CD4-positive, CD25-positive, alpha-beta regulatory T cell (primary cell): ENCODE results near the gene HMGB3. TPM values are rescaled to one million over a fixed set of nuclear protein-coding genes. Genes with fewer than 3 reads are reported as not detected.

Experiments used
- ATAC-seq, 2 donors: fragments of 150-1000 bp; cut with Tn5 transposase; one replicate each; pipeline ENCODE4 v1.10.0; 2021; ENCODE audit warnings: low read depth in 2 of 2, moderate number of reproducible peaks in 2 of 2, moderate library complexity in 1 of 2
- DNase-seq, 3 donors: peaks; one replicate each; pipeline versions ENCODE4 v3.0.0 to v3.0.0-alpha.2; 2012 to 2022; ENCODE audit warnings: mixed read lengths in 1 of 3
- H3K27ac ChIP-seq: one replicate; pipeline ENCODE4 v1.7.0; 2013; ENCODE audit warnings: mild to moderate bottlenecking, low read length; ENCODE audit not compliant: insufficient read depth, poor library complexity, severe bottlenecking
- H3K27me3 ChIP-seq: one replicate; pipeline ENCODE4 v1.7.0; 2013; ENCODE audit warnings: low read length; ENCODE audit not compliant: control insufficient read depth, insufficient read depth
- H3K36me3 ChIP-seq: one replicate; pipeline ENCODE4 v1.7.0; 2013; ENCODE audit warnings: mild to moderate bottlenecking, low read length, moderate library complexity; ENCODE audit not compliant: control insufficient read depth, insufficient read depth
- H3K4me1 ChIP-seq: 2 replicates; pipeline ENCODE4 v1.7.0; 2013; ENCODE audit warnings: mild to moderate bottlenecking, low read length; ENCODE audit not compliant: insufficient read depth, control insufficient read depth, poor library complexity, severe bottlenecking
- H3K4me3 ChIP-seq: one replicate; pipeline ENCODE4 v1.7.0; 2013; ENCODE audit warnings: low read depth, mild to moderate bottlenecking, low read length, moderate library complexity
- H3K9me3 ChIP-seq, 2 experiments: 1 replicate in 1 of 2; 2 replicates in 1 of 2; pipeline ENCODE4 v1.7.0; 2013; ENCODE audit warnings: low read length in 2 of 2, mild to moderate bottlenecking in 1 of 2, moderate library complexity in 1 of 2; ENCODE audit not compliant: control insufficient read depth in 2 of 2
- H3K27ac Mint-ChIP-seq, 3 donors: one replicate each; pipeline ENCODE4 v1.8.0; 2020 to 2022; ENCODE audit warnings: mild to moderate bottlenecking in 3 of 3, mixed read lengths in 3 of 3, moderate library complexity in 2 of 3
- H3K27me3 Mint-ChIP-seq: one replicate; pipeline ENCODE4 v1.8.0; 2022; ENCODE audit warnings: mild to moderate bottlenecking, mixed read lengths
- H3K36me3 Mint-ChIP-seq: one replicate; pipeline ENCODE4 v1.8.0; 2020; ENCODE audit warnings: mixed read lengths
- H3K4me1 Mint-ChIP-seq, 4 donors: one replicate each; pipeline ENCODE4 v1.8.0; 2020 to 2022; ENCODE audit warnings: mixed read lengths in 4 of 4, mild to moderate bottlenecking in 1 of 4
- H3K4me3 Mint-ChIP-seq, 4 donors: one replicate each; pipeline ENCODE4 v1.8.0; 2020 to 2022; ENCODE audit warnings: mild to moderate bottlenecking in 4 of 4, mixed read lengths in 4 of 4, moderate library complexity in 3 of 4
- H3K9me3 Mint-ChIP-seq, 7 donors: one replicate each; pipeline ENCODE4 v1.8.0; 2020 to 2022; ENCODE audit warnings: mixed read lengths in 7 of 7, mild to moderate bottlenecking in 3 of 7, moderate library complexity in 2 of 7
- polyA plus RNA-seq, 4 donors: library from polyadenylated mRNA; unstranded; fragments of 300-500 nt; fragmentation: Illumina TruSeq; gene quantifications; one replicate each; pipeline ENCODE4 v1.2.3, GENCODE V29; 2021
- total RNA-seq: library from RNA; stranded (reverse); gene quantifications from one replicate; pipeline ENCODE4 v1.2.3, GENCODE V29; 2022

HMGB3 gene
- total RNA-seq (11.5 TPM), polyA plus RNA-seq (1 to 10 TPM; 3.5 to 8.4 (median 4.0) TPM)

DNA sequence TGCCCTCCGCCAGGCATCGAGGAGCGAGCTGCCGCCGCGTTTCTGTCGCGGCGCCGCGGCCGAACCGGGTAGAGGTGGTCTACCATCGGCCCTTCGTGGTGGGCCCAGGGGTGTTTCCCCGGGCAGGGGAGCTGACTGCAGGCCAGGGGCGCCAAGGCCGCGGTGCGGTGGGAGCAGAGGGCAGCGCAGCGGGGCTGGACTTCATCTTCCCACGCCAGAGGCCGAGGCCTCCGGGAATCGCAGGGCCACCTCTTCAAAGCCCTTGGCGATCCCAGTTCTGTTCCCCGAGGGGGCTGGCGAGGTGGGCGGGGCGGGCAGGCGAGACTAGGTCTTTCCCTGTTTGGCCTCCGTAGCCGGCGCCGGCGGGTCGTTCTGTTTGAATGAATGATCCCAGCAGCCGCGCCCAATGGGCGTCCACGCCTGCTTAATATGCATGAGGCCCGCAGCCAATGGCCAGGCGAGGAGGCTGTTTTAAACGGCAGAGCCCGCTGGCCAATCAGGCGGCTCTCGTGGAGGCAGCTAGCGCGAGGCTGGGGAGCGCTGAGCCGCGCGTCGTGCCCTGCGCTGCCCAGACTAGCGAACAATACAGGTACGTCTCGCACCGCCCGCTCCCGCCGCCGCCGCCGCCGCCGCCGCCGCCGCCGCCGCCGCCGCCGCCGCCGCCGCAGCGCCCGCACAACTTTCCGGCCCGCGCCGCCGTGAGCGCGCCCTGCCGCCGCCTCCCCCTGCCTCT is at the start of gene HMGB3:
Gene HMGB3 (plus strand): TSS at position 548 of the 733 bp plus-strand sequence. CDS start 2,265 bp downstream, outside the sequence.
- Histone ChIP-seq H3K27ac (no peak within 1 kb of the TSS), H3K4me3 (peak within 1 kb of the TSS; percentile 13), H3K27me3 (no peaks in the 10 kb centered on the region), H3K36me3 (no peaks in the 10 kb centered on the region), H3K9me3 (no peaks in the 10 kb centered on the region), H3K4me1 (peaks cover 11% of the 10 kb centered on the region)
- Mint-ChIP-seq H3K27ac (no peak within 1 kb of the TSS), H3K9me3 (peaks cover 0 to 3% (median 0%) of the 10 kb centered on the region in 7 donors), H3K27me3 (peaks cover 10% of the 10 kb centered on the region), H3K4me3 (peak within 1 kb of the TSS; percentile 79 to 91 (median 82)), H3K36me3 (no peaks in the 10 kb centered on the region), H3K4me1 (peaks cover 0 to 23% (median 8%) of the 10 kb centered on the region in 4 donors)
- DNase-seq: peak; percentile 68 to 92 (median 68)
- ATAC-seq: peak; percentile 96 to 99

DNA sequence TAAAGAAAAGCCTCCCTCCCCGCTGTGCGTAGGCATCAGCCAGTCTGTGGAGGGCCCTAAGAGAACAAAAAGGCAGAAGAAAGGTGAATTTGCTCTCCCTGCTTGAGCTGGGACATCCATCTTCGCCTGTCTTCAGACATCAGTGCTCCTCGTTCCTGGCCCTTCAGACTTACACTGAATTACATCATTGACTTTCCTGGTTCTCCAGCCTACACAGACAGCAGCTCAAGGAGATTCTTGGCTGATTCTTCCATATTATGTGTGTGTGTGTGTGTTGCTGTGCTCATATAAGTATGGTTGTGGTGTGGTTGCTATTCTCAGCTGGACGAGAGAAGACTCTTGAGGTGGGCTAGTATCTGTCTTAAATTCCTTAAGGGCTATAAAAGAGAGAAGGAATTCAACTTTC is 49.2 kb upstream of the HMGB3 start:
- Mint-ChIP-seq H3K4me3 (no peak overlapping the region), H3K9me3 (peaks cover 0 to 2% (median 0%) of the 10 kb centered on the region in 7 donors), H3K27ac (no peak overlapping the region), H3K4me1 (no peaks in the 10 kb centered on the region), H3K27me3 (peaks cover 4% of the 10 kb centered on the region), H3K36me3 (no peaks in the 10 kb centered on the region)
- no peaks in the 10 kb centered on the region for H3K4me1 ChIP-seq
- H3K36me3 ChIP-seq: no peaks in the 10 kb centered on the region
- H3K27me3 ChIP-seq: no peaks in the 10 kb centered on the region
- DNase-seq: no peak
- no peak for ATAC-seq
- H3K9me3 ChIP-seq: no peaks in the 10 kb centered on the region
- H3K4me3 ChIP-seq: no peak overlapping the region
- no peak overlapping the region for H3K27ac ChIP-seq

- no peak overlapping the region for H3K4me3 ChIP-seq
- no peak for DNase-seq
- Mint-ChIP-seq H3K27ac (no peak overlapping the region), H3K36me3 (no peaks in the 10 kb centered on the region), H3K4me1 (no peaks in the 10 kb centered on the region), H3K27me3 (peaks cover 5% of the 10 kb centered on the region), H3K9me3 (peaks cover 0 to 2% (median 0%) of the 10 kb centered on the region in 7 donors), H3K4me3 (no peak overlapping the region)
- H3K36me3 ChIP-seq: no peaks in the 10 kb centered on the region
- H3K27ac ChIP-seq: no peak overlapping the region
- ATAC-seq: no peak
- H3K27me3 ChIP-seq: no peaks in the 10 kb centered on the region
- H3K4me1 ChIP-seq: no peaks in the 10 kb centered on the region
- no peaks in the 10 kb centered on the region for H3K9me3 ChIP-seq
Measured at GRCh38 chrX:150934453-150934852, 48.7 kb upstream of the HMGB3 start.

- peaks cover 5% of the 10 kb centered on the region for H3K27me3 Mint-ChIP-seq
Measured at GRCh38 chrX:150935467-150935866, 47.7 kb upstream of the HMGB3 start.

GRCh38 chrX:150936556-150936955 is 46.6 kb upstream of the HMGB3 start:
- Mint-ChIP-seq H3K27ac (no peak overlapping the region), H3K4me1 (no peaks in the 10 kb centered on the region), H3K9me3 (peaks cover 0 to 2% (median 0%) of the 10 kb centered on the region in 7 donors), H3K4me3 (no peak overlapping the region), H3K36me3 (no peaks in the 10 kb centered on the region), H3K27me3 (peaks cover 5% of the 10 kb centered on the region)
- H3K27me3 ChIP-seq: no peaks in the 10 kb centered on the region
- ATAC-seq (no peak), DNase-seq (no peak)
- H3K36me3 ChIP-seq: no peaks in the 10 kb centered on the region
- no peaks in the 10 kb centered on the region for H3K9me3 ChIP-seq
- no peaks in the 10 kb centered on the region for H3K4me1 ChIP-seq
- H3K27ac ChIP-seq: no peak overlapping the region
- H3K4me3 ChIP-seq: no peak overlapping the region

More at GRCh38 chrX:150935467-150935866, 47.7 kb upstream of the HMGB3 start:
- no peaks in the 10 kb centered on the region for H3K9me3 ChIP-seq
- Mint-ChIP-seq H3K27ac (no peak overlapping the region), H3K9me3 (peaks cover 0 to 2% (median 0%) of the 10 kb centered on the region in 7 donors), H3K4me3 (no peak overlapping the region), H3K36me3 (no peaks in the 10 kb centered on the region), H3K4me1 (no peaks in the 10 kb centered on the region)
- no peaks in the 10 kb centered on the region for H3K4me1 ChIP-seq
- DNase-seq (no peak), ATAC-seq (no peak)
- H3K27ac ChIP-seq: no peak overlapping the region
- no peak overlapping the region for H3K4me3 ChIP-seq
- no peaks in the 10 kb centered on the region for H3K27me3 ChIP-seq
- no peaks in the 10 kb centered on the region for H3K36me3 ChIP-seq

GRCh38 chrX:150940844-150941495 is 42.2 kb upstream of the HMGB3 start:
- no peak for ATAC-seq
- Mint-ChIP-seq H3K9me3 (peaks cover 0 to 2% (median 0%) of the 10 kb centered on the region in 7 donors), H3K36me3 (no peaks in the 10 kb centered on the region), H3K4me1 (no peaks in the 10 kb centered on the region), H3K27ac (peak overlapping the region in 2 of 3 donors; percentile 18 to 43), H3K27me3 (peaks cover 5% of the 10 kb centered on the region), H3K4me3 (no peak overlapping the region)
- Histone ChIP-seq H3K9me3 (no peaks in the 10 kb centered on the region), H3K4me3 (no peak overlapping the region), H3K4me1 (no peaks in the 10 kb centered on the region), H3K27ac (no peak overlapping the region), H3K36me3 (no peaks in the 10 kb centered on the region), H3K27me3 (no peaks in the 10 kb centered on the region)
- DNase-seq: no peak

DNA sequence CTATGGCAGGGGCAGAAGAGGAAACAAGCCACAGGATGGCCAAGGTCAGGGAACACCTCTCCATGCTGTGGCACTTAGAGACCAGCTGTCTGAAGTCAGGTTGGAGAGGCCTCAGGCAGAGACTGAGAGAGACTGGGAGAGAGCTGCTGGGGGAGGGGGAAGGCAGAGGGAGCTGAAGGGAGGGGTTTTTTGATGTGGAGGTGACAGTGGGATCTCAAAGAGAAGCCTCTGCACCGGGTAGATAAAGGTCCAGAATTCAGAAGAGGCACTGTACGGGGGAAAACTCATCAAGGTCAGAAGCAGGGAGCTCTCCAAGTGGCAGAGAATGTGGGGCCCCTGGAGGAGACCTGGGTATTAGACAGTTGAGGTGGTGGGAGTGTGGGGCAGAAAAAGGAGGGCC is 41.6 kb upstream of the HMGB3 start:
- no peaks in the 10 kb centered on the region for H3K27me3 ChIP-seq
- no peak overlapping the region for H3K4me3 ChIP-seq
- no peaks in the 10 kb centered on the region for H3K4me1 ChIP-seq
- H3K9me3 ChIP-seq: no peaks in the 10 kb centered on the region
- no peaks in the 10 kb centered on the region for H3K36me3 ChIP-seq
- H3K27ac ChIP-seq: no peak overlapping the region
- peaks cover 5% of the 10 kb centered on the region for H3K27me3 Mint-ChIP-seq
- peaks cover 0 to 2% (median 0%) of the 10 kb centered on the region in 7 donors for H3K9me3 Mint-ChIP-seq
- H3K36me3 Mint-ChIP-seq: no peaks in the 10 kb centered on the region
- peak overlapping the region in 2 of 3 donors; percentile 18 to 43 for H3K27ac Mint-ChIP-seq
- DNase-seq: no peak
- no peaks in the 10 kb centered on the region for H3K4me1 Mint-ChIP-seq
- ATAC-seq: no peak
- no peak overlapping the region for H3K4me3 Mint-ChIP-seq
